Bronchial epithelial cell (primary cell): ENCODE data around the gene CFAP54. TPM values are rescaled to one million over a fixed set of nuclear protein-coding genes. Genes with fewer than 3 reads are reported as not detected.

Experiments used
- DNase-seq: peaks from one replicate; pipeline ENCODE4 v3.0.0-alpha.2; 2010; ENCODE audit warnings: low read depth
- FAIRE-seq: peaks from 2 replicates; lab custom pipeline; 2011; peaks lifted over from hg19 to GRCh38; lab: Jason Lieb, UNC
- H3K27me3 ChIP-seq: 2 replicates; pipeline ENCODE4 v1.5.1; 2011; ENCODE audit warnings: low read length; ENCODE audit not compliant: control insufficient read depth, insufficient read depth
- H3K36me3 ChIP-seq: 2 replicates; pipeline ENCODE4 v1.5.1; 2011; ENCODE audit warnings: low read length; ENCODE audit not compliant: control insufficient read depth, insufficient read depth
- H3K4me3 ChIP-seq: 2 replicates; pipeline ENCODE4 v1.5.1; 2011; ENCODE audit warnings: mild to moderate bottlenecking, low read depth, low read length, control low read depth
- total RNA-seq: library from RNA; depleted of rRNA; stranded (reverse); fragments of >200 nt; gene quantifications from 2 replicates; pipeline ENCODE4 v1.2.1, GENCODE V29; 2014
- TF ChIP-seq, protein P1 (sequence below): IDR thresholded peaks from 2 replicates; pipeline ENCODE4 v1.5.1; 2011; ENCODE audit warnings: mild to moderate bottlenecking, moderate library complexity, low read length, control low read depth, inconsistent platforms; ENCODE audit not compliant: insufficient read depth, severe bottlenecking

The CFAP54 gene
- total RNA-seq, 1 donor from 2014 or later, result 0.26 TPM

DNA sequence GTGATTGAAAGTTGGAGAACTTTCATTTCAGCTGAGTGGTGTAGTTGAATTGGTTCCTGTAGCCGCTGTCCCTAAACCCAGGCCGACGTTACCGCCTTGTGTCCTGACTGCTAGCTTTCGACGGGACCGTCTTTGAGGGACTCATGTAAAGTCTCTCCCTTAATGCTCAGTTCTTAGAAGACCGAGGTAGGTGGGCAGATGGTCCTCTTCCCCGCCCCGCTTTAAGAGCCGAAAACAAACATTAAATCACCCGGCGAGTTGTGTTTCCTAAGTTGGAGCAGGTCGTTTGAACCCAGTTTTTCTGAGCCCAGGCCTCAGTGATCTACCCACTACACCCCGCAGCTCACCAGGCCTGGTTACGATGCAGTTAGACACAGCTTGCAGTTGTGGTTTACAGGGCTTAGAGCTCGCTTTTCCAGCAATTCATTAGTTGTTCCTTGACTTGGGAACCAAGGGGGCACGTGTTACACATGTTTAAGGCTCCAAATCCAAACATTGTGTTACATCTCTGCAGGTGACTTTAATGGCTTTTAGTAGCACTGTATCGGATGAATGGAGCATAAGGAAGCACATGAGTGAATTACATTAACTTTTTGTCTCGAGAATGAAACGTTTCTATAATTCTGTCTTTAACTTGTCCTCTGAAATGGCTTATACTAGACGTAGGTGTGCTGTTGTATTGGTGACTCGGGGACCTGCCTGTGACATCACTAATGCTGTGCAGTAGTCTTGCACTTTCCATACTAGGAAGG is 418.5 kb downstream of the CFAP54 start:
- TF ChIP-seq, protein P1, sequence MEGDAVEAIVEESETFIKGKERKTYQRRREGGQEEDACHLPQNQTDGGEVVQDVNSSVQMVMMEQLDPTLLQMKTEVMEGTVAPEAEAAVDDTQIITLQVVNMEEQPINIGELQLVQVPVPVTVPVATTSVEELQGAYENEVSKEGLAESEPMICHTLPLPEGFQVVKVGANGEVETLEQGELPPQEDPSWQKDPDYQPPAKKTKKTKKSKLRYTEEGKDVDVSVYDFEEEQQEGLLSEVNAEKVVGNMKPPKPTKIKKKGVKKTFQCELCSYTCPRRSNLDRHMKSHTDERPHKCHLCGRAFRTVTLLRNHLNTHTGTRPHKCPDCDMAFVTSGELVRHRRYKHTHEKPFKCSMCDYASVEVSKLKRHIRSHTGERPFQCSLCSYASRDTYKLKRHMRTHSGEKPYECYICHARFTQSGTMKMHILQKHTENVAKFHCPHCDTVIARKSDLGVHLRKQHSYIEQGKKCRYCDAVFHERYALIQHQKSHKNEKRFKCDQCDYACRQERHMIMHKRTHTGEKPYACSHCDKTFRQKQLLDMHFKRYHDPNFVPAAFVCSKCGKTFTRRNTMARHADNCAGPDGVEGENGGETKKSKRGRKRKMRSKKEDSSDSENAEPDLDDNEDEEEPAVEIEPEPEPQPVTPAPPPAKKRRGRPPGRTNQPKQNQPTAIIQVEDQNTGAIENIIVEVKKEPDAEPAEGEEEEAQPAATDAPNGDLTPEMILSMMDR, result no peak
- H3K4me3 ChIP-seq, result peak overlapping the region; percentile 95
- no peaks in the 10 kb centered on the region for H3K36me3 ChIP-seq
- FAIRE-seq, result peak; percentile 83
- no peaks in the 10 kb centered on the region for H3K27me3 ChIP-seq
- DNase-seq, result peak; percentile 15

DNA sequence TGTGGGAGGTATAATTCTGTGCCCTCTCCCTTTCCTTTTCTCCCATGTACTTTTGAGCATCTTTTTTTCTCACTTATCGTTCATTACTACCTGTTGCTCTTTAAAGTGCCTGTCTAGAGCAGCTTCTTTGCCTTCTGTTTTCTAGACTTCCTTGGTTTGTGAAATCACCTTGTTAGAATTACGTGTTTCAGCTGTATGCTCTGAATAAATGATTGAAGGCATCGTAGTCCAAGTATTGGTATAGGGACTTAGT is 419.0 kb downstream of the CFAP54 start:
- H3K36me3 ChIP-seq, result peaks cover 2% of the 10 kb centered on the region
- no peak for FAIRE-seq
- TF ChIP-seq, protein P1, result no peak
- no peaks in the 10 kb centered on the region for H3K27me3 ChIP-seq
- H3K4me3 ChIP-seq, result no peak overlapping the region
- no peak for DNase-seq

DNA sequence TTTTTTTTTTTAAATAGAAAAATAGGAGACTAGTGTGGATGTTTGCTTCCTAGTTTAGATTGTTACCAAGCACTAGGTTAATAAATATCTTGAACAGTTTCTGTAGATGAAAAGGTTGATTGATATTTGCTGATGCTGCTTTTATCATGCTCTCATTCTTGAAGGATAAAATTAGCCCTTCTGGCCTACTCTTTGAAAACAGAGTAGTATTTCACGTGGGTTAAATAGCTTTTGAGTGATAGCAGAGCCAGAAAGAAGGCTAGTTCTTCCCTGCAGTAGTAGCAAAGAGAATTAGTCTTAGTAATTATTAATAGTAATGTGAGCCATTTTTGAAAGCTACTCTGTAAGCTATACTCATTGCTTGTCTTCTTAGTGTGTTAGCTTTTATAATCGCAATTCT is 422.9 kb downstream of the CFAP54 start:
- TF ChIP-seq, protein P1, result no peak
- Histone ChIP-seq H3K27me3 (no peaks in the 10 kb centered on the region), H3K4me3 (no peak overlapping the region), H3K36me3 (peaks cover 2% of the 10 kb centered on the region)
- DNase-seq (no peak), FAIRE-seq (no peak)

DNA sequence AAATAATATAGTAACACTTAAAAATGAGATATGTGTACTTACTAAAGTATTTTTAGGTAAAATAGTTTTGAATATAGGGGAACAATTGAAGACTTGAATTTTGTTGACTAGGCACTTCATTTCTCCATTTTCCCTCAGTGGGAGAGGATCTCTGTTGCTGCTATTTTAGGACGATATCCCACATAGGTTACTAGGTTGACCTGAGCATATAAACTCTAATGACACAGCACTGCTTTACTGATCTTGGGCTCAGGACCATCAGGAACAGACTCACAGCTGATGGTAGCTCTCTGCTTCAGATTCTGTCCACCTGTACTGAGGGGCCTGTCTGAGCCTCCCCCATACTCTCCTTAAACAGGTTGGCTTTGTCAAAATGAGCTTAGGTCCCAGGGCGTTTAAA is 423.6 kb downstream of the CFAP54 start:
- FAIRE-seq, result no peak
- TF ChIP-seq, protein P1, result no peak
- no peak overlapping the region for H3K4me3 ChIP-seq
- DNase-seq, result no peak
- no peaks in the 10 kb centered on the region for H3K27me3 ChIP-seq
- H3K36me3 ChIP-seq, result peaks cover 2% of the 10 kb centered on the region

DNA sequence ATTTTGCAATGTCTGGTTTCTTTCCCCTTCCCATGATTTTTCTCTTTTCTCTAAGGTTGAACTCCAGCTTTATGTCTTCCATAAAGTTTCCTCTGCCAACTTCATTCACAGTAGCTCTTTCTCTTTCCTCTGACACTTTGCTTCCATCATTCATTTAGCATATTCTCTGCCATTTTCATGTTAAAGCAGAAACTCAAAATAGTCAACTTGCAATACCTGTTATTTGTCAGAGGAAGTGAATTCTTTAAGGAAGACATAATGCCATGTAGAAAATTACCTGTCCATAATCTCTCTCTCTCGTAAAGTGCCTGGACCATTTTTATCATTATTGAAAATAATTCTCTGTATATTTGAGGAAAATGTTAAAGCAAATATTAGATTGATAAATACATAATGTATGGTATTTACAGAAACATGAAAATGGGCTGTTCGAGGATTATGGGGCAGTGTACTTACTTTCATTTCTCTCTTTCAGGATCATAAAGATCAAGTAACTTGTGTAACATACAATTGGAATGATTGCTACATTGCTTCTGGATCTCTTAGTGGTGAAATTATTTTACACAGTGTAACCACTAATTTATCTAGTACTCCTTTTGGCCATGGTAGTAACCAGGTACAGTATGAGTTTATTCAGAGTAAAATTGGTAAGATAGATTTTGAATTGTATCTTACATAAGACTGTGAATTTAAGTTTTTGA is 430.3 kb downstream of the CFAP54 start:
- no peak overlapping the region for H3K4me3 ChIP-seq
- peak; percentile 17 for DNase-seq
- no peaks in the 10 kb centered on the region for H3K36me3 ChIP-seq
- no peaks in the 10 kb centered on the region for H3K27me3 ChIP-seq
- TF ChIP-seq, protein P1, result no peak
- no peak for FAIRE-seq

Other genes starting within 250 kb of the CFAP54 start
- gene CDK17, start 89.1 kb upstream of the CFAP54 start, total RNA-seq, result 28.3 and 34.5 TPM in 2 replicates